HepG2 (cell line): ENCODE results near the gene COQ5. TPM values are rescaled to one million over a fixed set of nuclear protein-coding genes. Genes with fewer than 3 reads are reported as not detected.

Source experiments
- CSRNP1 ChIP-seq: sonication (generic); formaldehyde crosslinking; IDR thresholded peaks from 2 replicates; pipeline ENCODE4 v1.8.1; 2023; ENCODE audit warnings: mild to moderate bottlenecking, missing genetic modification reagents
- DPF2 ChIP-seq: sonication (generic); formaldehyde crosslinking; IDR thresholded peaks from 2 replicates; pipeline ENCODE4 v1.4.0; 2020; ENCODE audit warnings: mild to moderate bottlenecking, low read depth, missing genetic modification reagents, borderline replicate concordance
- FLYWCH1 ChIP-seq: sonication (generic); formaldehyde crosslinking; IDR thresholded peaks from 2 replicates; pipeline ENCODE4 v1.8.1; 2023; ENCODE audit warnings: mild to moderate bottlenecking, missing genetic modification reagents
- MATR3 ChIP-seq: sonication (generic); formaldehyde crosslinking; IDR thresholded peaks from 2 replicates; pipeline ENCODE4 v1.4.0; 2020; ENCODE audit warnings: missing genetic modification reagents
- RNF2 ChIP-seq: fragments of 450-650 bp; conservative IDR thresholded peaks from 2 replicates; pipeline ENCODE4 v1.6.1; 2016; ENCODE audit warnings: low read depth
- SRF ChIP-seq: IDR thresholded peaks from 2 replicates; pipeline ENCODE4 v1.6.1; 2011; ENCODE audit warnings: mild to moderate bottlenecking, low read depth, low read length, moderate library complexity
- ZBTB7B ChIP-seq: sonication (generic); formaldehyde crosslinking; IDR thresholded peaks from 2 replicates; pipeline ENCODE4 v1.4.0; 2020; ENCODE audit warnings: missing genetic modification reagents
- ZFP62 ChIP-seq: sonication (generic); formaldehyde crosslinking; IDR thresholded peaks from 2 replicates; pipeline ENCODE4 v1.4.0; 2020; ENCODE audit warnings: missing genetic modification reagents
- ZNF205 ChIP-seq: IDR thresholded peaks from 2 replicates; pipeline ENCODE4 v1.6.1; 2018; ENCODE audit warnings: missing biosample characterization, missing genetic modification reagents
- ZNF468 ChIP-seq: sonication (generic); formaldehyde crosslinking; IDR thresholded peaks from 2 replicates; pipeline ENCODE4 v1.8.0; 2022; ENCODE audit warnings: mild to moderate bottlenecking, moderate library complexity, missing genetic modification reagents
- ZNF556 ChIP-seq: sonication (generic); formaldehyde crosslinking; IDR thresholded peaks from 2 replicates; pipeline ENCODE4 v1.4.0; 2020; ENCODE audit warnings: mild to moderate bottlenecking, missing genetic modification reagents, borderline replicate concordance
- ZNF674 ChIP-seq: sonication (generic); formaldehyde crosslinking; IDR thresholded peaks from 2 replicates; pipeline ENCODE4 v1.5.0; 2020; ENCODE audit warnings: low read depth, mild to moderate bottlenecking, missing genetic modification reagents
- ZNF720 ChIP-seq: sonication (generic); formaldehyde crosslinking; IDR thresholded peaks from 2 replicates; pipeline ENCODE4 v1.4.0; 2020; ENCODE audit warnings: missing genetic modification reagents
- polyA plus RNA-seq, 8 experiments: library from polyadenylated mRNA; depleted of rRNA in 3 of 8; stranded (reverse) in 7 of 8; unstranded in 1 of 8; fragments of >200 nt; fragmentation: Illumina TruSeq in 4 of 8; extraction: Trizol in 4 of 8; gene quantifications; 2 replicates each; pipeline versions ENCODE4 v1.2.1 to v1.2.3, GENCODE V29; 2011 to 2016; ENCODE audit warnings: low read depth in 4 of 8, missing spikeins in 1 of 8, mixed read lengths in 1 of 8; ENCODE audit not compliant: insufficient read depth in 1 of 8
- total RNA-seq, 5 experiments: library from RNA; depleted of rRNA; stranded (reverse); fragments of >200 nt; fragmentation: Illumina TruSeq; extraction: Trizol; gene quantifications; 2 replicates each; pipeline ENCODE4 v1.2.3, GENCODE V29; 2016; ENCODE audit warnings: low read depth in 1 of 5
- TF ChIP-seq, protein P1 (sequence below): IDR thresholded peaks from 2 replicates; pipeline ENCODE4 v1.6.1; 2016; ENCODE audit warnings: low read depth, missing genetic modification reagents, missing compliant biosample characterization
- TF ChIP-seq, protein P2 (sequence below): sonication (generic); formaldehyde crosslinking; IDR thresholded peaks from 2 replicates; pipeline ENCODE4 v1.5.0; 2020; ENCODE audit warnings: mild to moderate bottlenecking, missing genetic modification reagents, borderline replicate concordance

Gene COQ5
- total and polyA plus RNA-seq, 2 of the 13 experiments (the other 11 are each of a cell fraction or from before 2014, with no cell fraction given): 36.4 to 41.5 TPM

- TF ChIP-seq ZNF556 (no peak), DPF2 (CRISPR knock-in tag) (no peak), MATR3 (CRISPR knock-in tag) (no peak), ZNF205 (no peak), ZFP62 (CRISPR knock-in tag) (no peak), ZBTB7B (CRISPR knock-in tag) (peak; percentile 29; the same call in 1 of the 2 replicates), ZNF720 (CRISPR knock-in tag) (no peak), SRF (0 out of 2 replicates have a peak, but pooled peaks have one; percentile 63), ZNF674 (CRISPR knock-in tag) (no peak), RNF2 (no peak), ZNF468 (CRISPR knock-in tag) (no peak), FLYWCH1 (CRISPR knock-in tag) (no peak), CSRNP1 (CRISPR knock-in tag) (no peak; the same call in 1 of the 2 replicates)
- TF ChIP-seq, protein P1, sequence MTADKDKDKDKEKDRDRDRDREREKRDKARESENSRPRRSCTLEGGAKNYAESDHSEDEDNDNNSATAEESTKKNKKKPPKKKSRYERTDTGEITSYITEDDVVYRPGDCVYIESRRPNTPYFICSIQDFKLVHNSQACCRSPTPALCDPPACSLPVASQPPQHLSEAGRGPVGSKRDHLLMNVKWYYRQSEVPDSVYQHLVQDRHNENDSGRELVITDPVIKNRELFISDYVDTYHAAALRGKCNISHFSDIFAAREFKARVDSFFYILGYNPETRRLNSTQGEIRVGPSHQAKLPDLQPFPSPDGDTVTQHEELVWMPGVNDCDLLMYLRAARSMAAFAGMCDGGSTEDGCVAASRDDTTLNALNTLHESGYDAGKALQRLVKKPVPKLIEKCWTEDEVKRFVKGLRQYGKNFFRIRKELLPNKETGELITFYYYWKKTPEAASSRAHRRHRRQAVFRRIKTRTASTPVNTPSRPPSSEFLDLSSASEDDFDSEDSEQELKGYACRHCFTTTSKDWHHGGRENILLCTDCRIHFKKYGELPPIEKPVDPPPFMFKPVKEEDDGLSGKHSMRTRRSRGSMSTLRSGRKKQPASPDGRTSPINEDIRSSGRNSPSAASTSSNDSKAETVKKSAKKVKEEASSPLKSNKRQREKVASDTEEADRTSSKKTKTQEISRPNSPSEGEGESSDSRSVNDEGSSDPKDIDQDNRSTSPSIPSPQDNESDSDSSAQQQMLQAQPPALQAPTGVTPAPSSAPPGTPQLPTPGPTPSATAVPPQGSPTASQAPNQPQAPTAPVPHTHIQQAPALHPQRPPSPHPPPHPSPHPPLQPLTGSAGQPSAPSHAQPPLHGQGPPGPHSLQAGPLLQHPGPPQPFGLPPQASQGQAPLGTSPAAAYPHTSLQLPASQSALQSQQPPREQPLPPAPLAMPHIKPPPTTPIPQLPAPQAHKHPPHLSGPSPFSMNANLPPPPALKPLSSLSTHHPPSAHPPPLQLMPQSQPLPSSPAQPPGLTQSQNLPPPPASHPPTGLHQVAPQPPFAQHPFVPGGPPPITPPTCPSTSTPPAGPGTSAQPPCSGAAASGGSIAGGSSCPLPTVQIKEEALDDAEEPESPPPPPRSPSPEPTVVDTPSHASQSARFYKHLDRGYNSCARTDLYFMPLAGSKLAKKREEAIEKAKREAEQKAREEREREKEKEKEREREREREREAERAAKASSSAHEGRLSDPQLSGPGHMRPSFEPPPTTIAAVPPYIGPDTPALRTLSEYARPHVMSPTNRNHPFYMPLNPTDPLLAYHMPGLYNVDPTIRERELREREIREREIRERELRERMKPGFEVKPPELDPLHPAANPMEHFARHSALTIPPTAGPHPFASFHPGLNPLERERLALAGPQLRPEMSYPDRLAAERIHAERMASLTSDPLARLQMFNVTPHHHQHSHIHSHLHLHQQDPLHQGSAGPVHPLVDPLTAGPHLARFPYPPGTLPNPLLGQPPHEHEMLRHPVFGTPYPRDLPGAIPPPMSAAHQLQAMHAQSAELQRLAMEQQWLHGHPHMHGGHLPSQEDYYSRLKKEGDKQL (CRISPR knock-in tag): no peak
- TF ChIP-seq, protein P2, sequence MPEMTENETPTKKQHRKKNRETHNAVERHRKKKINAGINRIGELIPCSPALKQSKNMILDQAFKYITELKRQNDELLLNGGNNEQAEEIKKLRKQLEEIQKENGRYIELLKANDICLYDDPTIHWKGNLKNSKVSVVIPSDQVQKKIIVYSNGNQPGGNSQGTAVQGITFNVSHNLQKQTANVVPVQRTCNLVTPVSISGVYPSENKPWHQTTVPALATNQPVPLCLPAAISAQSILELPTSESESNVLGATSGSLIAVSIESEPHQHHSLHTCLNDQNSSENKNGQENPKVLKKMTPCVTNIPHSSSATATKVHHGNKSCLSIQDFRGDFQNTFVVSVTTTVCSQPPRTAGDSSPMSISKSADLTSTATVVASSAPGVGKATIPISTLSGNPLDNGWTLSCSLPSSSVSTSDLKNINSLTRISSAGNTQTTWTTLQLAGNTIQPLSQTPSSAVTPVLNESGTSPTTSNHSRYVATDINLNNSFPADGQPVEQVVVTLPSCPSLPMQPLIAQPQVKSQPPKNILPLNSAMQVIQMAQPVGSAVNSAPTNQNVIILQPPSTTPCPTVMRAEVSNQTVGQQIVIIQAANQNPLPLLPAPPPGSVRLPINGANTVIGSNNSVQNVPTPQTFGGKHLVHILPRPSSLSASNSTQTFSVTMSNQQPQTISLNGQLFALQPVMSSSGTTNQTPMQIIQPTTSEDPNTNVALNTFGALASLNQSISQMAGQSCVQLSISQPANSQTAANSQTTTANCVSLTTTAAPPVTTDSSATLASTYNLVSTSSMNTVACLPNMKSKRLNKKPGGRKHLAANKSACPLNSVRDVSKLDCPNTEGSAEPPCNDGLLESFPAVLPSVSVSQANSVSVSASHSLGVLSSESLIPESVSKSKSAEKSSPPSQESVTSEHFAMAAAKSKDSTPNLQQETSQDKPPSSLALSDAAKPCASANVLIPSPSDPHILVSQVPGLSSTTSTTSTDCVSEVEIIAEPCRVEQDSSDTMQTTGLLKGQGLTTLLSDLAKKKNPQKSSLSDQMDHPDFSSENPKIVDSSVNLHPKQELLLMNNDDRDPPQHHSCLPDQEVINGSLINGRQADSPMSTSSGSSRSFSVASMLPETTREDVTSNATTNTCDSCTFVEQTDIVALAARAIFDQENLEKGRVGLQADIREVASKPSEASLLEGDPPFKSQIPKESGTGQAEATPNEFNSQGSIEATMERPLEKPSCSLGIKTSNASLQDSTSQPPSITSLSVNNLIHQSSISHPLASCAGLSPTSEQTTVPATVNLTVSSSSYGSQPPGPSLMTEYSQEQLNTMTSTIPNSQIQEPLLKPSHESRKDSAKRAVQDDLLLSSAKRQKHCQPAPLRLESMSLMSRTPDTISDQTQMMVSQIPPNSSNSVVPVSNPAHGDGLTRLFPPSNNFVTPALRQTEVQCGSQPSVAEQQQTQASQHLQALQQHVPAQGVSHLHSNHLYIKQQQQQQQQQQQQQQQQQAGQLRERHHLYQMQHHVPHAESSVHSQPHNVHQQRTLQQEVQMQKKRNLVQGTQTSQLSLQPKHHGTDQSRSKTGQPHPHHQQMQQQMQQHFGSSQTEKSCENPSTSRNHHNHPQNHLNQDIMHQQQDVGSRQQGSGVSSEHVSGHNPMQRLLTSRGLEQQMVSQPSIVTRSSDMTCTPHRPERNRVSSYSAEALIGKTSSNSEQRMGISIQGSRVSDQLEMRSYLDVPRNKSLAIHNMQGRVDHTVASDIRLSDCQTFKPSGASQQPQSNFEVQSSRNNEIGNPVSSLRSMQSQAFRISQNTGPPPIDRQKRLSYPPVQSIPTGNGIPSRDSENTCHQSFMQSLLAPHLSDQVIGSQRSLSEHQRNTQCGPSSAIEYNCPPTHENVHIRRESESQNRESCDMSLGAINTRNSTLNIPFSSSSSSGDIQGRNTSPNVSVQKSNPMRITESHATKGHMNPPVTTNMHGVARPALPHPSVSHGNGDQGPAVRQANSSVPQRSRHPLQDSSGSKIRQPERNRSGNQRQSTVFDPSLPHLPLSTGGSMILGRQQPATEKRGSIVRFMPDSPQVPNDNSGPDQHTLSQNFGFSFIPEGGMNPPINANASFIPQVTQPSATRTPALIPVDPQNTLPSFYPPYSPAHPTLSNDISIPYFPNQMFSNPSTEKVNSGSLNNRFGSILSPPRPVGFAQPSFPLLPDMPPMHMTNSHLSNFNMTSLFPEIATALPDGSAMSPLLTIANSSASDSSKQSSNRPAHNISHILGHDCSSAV (CRISPR knock-in tag): no peak
These were observed 33.1 kb downstream of the COQ5 start, which contains the start of gene DYNLL1 (continued) for GRCh38 chr12:120495731-120496412.
